HEK293 (cell line): ENCODE results near the gene ARL15.

ENCODE experiments used
- CTCF ChIA-PET: fragments of 350-600 bp; formaldehyde crosslinking; extraction: SDS; loops from one replicate; lab custom pipeline; 2021; ENCODE audit warnings: antibody characterized with exemption; lab: Yijun Ruan, JAX
- POLR2A ChIA-PET: fragments of 300-600 bp; formaldehyde crosslinking; extraction: SDS; loops from one replicate; lab custom pipeline; 2020; ENCODE audit warnings: antibody characterized with exemption, inconsistent platforms; lab: Yijun Ruan, JAX
- H3K27ac ChIP-seq: fragments of 200-500 bp; sonication (Bioruptor generic); 2 replicates; pipeline ENCODE4 v1.5.1; 2014; ENCODE audit warnings: low read depth, low read length, control low read depth, inconsistent platforms; ENCODE audit errors: extremely low read depth
- H3K36me3 ChIP-seq, 2 experiments: fragments of 200-500 bp in 1 of 2; sonication (Bioruptor generic) in 1 of 2; 1 replicate in 1 of 2; 2 replicates in 1 of 2; pipeline ENCODE4 v1.5.1; 2014 to 2017; ENCODE audit warnings: inconsistent platforms in 2 of 2, low read length in 2 of 2; ENCODE audit not compliant: control insufficient read depth in 2 of 2, insufficient read depth in 1 of 2
- H3K4me1 ChIP-seq: fragments of 200-500 bp; sonication (Bioruptor generic); 2 replicates; pipeline ENCODE4 v1.5.1; 2014; ENCODE audit warnings: mild to moderate bottlenecking, low read length, inconsistent platforms; ENCODE audit not compliant: control insufficient read depth, insufficient read depth
- H3K4me3 ChIP-seq: 2 replicates; pipeline ENCODE4 v1.5.1; 2011; ENCODE audit warnings: low read depth, mild to moderate bottlenecking, control low read depth, low read length, moderate library complexity
- H3K9me3 ChIP-seq: fragments of 200-500 bp; sonication (Bioruptor generic); 2 replicates; pipeline ENCODE4 v1.5.1; 2014; ENCODE audit warnings: low read depth, low read length, inconsistent platforms; ENCODE audit not compliant: control insufficient read depth, insufficient read depth
- GLIS2 ChIP-seq: fragments of 450-650 bp; formaldehyde crosslinking; IDR thresholded peaks from 2 replicates; pipeline ENCODE4 v1.5.1; 2016; ENCODE audit warnings: missing biosample characterization, missing genetic modification characterization
- KLF1 ChIP-seq: fragments of 450-650 bp; formaldehyde crosslinking; IDR thresholded peaks from 2 replicates; pipeline ENCODE4 v1.5.1; 2016; ENCODE audit warnings: missing biosample characterization, missing genetic modification characterization
- SALL2 ChIP-seq: fragments of 450-650 bp; formaldehyde crosslinking; IDR thresholded peaks from 2 replicates; pipeline ENCODE4 v1.5.0; 2017; ENCODE audit warnings: missing biosample characterization, mild to moderate bottlenecking, missing genetic modification characterization, borderline replicate concordance
- ZNF530 ChIP-seq: fragments of 450-650 bp; formaldehyde crosslinking; IDR thresholded peaks from 2 replicates; pipeline ENCODE4 v1.5.1; 2016; ENCODE audit warnings: low read depth, missing biosample characterization, missing genetic modification characterization
- ZNF560 ChIP-seq: fragments of 450-650 bp; formaldehyde crosslinking; IDR thresholded peaks from 2 replicates; pipeline ENCODE4 v1.5.1; 2017; ENCODE audit warnings: missing biosample characterization, missing genetic modification characterization, borderline replicate concordance
- ZNF701 ChIP-seq: fragments of 450-650 bp; formaldehyde crosslinking; IDR thresholded peaks from 2 replicates; pipeline ENCODE4 v1.5.1; 2016; ENCODE audit warnings: missing biosample characterization, missing genetic modification characterization
- TF ChIP-seq, protein P1 (sequence below): fragments of 450-650 bp; formaldehyde crosslinking; IDR thresholded peaks from 2 replicates; pipeline ENCODE4 v1.5.1; 2016; ENCODE audit warnings: missing biosample characterization, missing genetic modification characterization
- TF ChIP-seq, protein P2 (sequence below): fragments of 450-650 bp; formaldehyde crosslinking; IDR thresholded peaks from 2 replicates; pipeline ENCODE4 v1.5.1; 2016; ENCODE audit warnings: missing biosample characterization, missing genetic modification characterization
- TF ChIP-seq, protein P3 (sequence below): fragments of 450-650 bp; formaldehyde crosslinking; IDR thresholded peaks from 2 replicates; pipeline ENCODE4 v1.5.1; 2016; ENCODE audit warnings: missing biosample characterization, missing genetic modification characterization
- TF ChIP-seq, protein P4 (sequence below): fragments of 450-650 bp; formaldehyde crosslinking; IDR thresholded peaks from 2 replicates; pipeline ENCODE4 v1.5.0; 2017; ENCODE audit warnings: missing biosample characterization, missing genetic modification characterization, borderline replicate concordance
- TF ChIP-seq, protein P5 (sequence below): fragments of 450-650 bp; formaldehyde crosslinking; IDR thresholded peaks from 2 replicates; pipeline ENCODE4 v1.5.1; 2016; ENCODE audit warnings: missing biosample characterization, missing genetic modification characterization

ARL15 gene

DNA sequence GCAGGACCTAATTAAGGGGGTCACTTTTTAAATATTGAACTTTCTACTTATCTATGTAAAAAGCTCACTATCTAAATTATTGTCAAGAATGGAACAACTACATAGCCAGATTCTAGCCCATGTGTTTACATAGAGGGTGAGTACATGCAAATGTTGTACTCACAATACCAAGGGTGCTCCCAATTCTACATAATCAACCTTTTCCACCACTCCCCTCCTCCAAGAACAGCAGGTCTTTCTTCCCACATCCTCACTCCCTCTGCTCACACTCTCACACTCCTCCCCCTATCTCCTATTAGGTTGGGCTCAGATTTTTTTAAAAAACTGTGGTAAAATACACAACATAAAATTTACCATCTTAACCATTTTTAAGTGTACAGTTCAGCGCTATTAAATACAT is 325.4 kb downstream of the ARL15 start:
- H3K4me1 ChIP-seq: no peaks in the 10 kb centered on the region
- no peak overlapping the region for H3K4me3 ChIP-seq
- H3K9me3 ChIP-seq: no peaks in the 10 kb centered on the region
- ChIA-PET POLR2A (no interaction called here), CTCF (no interaction called here)
- H3K36me3 ChIP-seq: no peaks in the 10 kb centered on the region
- no peak overlapping the region for H3K27ac ChIP-seq
- TF ChIP-seq ZNF560 (no peak), ZNF701 (no peak), KLF1 (tag by site-specific recombination) (no peak), ZNF530 (no peak), SALL2 (tag by site-specific recombination) (no peak), GLIS2 (no peak)
- TF ChIP-seq, protein P1, sequence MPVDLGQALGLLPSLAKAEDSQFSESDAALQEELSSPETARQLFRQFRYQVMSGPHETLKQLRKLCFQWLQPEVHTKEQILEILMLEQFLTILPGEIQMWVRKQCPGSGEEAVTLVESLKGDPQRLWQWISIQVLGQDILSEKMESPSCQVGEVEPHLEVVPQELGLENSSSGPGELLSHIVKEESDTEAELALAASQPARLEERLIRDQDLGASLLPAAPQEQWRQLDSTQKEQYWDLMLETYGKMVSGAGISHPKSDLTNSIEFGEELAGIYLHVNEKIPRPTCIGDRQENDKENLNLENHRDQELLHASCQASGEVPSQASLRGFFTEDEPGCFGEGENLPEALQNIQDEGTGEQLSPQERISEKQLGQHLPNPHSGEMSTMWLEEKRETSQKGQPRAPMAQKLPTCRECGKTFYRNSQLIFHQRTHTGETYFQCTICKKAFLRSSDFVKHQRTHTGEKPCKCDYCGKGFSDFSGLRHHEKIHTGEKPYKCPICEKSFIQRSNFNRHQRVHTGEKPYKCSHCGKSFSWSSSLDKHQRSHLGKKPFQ (tag by site-specific recombination): no peak
- TF ChIP-seq, protein P2, sequence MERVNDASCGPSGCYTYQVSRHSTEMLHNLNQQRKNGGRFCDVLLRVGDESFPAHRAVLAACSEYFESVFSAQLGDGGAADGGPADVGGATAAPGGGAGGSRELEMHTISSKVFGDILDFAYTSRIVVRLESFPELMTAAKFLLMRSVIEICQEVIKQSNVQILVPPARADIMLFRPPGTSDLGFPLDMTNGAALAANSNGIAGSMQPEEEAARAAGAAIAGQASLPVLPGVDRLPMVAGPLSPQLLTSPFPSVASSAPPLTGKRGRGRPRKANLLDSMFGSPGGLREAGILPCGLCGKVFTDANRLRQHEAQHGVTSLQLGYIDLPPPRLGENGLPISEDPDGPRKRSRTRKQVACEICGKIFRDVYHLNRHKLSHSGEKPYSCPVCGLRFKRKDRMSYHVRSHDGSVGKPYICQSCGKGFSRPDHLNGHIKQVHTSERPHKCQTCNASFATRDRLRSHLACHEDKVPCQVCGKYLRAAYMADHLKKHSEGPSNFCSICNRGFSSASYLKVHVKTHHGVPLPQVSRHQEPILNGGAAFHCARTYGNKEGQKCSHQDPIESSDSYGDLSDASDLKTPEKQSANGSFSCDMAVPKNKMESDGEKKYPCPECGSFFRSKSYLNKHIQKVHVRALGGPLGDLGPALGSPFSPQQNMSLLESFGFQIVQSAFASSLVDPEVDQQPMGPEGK (tag by site-specific recombination): no peak
- TF ChIP-seq, protein P3, sequence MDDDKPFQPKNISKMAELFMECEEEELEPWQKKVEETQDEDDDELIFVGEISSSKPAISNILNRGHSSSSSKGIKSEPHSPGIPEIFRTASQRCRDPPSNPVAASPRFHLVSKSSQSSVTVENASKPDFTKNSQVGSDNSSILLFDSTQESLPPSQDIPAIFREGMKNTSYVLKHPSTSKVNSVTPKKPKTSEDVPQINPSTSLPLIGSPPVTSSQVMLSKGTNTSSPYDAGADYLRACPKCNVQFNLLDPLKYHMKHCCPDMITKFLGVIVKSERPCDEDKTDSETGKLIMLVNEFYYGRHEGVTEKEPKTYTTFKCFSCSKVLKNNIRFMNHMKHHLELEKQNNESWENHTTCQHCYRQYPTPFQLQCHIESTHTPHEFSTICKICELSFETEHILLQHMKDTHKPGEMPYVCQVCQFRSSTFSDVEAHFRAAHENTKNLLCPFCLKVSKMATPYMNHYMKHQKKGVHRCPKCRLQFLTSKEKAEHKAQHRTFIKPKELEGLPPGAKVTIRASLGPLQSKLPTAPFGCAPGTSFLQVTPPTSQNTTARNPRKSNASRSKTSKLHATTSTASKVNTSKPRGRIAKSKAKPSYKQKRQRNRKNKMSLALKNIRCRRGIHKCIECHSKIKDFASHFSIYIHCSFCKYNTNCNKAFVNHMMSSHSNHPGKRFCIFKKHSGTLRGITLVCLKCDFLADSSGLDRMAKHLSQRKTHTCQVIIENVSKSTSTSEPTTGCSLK (tag by site-specific recombination): no peak
- TF ChIP-seq, all 188 proteins: peak for 0

DNA sequence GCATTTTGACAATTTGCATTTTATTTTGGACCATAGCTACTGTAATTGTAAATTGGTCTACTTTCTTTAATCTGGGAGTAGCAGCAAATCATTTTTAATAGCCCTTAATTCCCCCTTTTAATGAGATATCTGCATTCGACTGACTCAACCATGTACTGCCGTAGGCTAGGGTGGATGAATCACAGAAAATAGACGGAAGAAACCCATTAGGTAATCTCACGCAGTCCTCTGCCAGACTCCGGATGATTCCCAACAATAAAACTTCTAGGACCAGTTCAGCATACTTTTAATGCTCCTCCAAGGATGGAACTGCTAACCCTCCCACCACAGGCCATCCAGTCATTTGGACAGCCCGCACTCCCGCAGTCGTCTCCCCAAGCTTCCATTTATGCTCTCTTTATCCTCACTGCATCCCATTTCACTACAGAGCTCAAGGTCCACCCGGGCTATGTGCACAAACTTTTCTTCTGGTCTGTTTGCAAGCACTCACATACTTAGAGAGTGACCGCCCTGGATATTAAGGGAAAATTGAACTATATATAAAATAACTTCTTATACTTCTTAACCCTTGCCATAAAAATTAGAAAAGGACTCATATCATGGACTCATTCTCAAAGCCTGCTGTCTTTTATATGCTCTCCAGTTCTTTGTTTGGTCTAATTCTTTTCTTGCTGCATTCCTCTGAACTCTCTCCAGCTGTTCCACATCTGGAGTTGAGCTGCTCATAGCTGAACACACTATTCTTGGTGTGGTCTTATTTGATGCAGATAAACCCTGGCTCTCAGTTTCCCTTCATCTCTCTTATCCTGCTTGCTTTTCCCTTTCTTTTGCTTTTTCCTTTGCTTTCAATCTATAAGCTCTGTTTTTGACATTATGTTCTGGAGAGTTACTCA is 326.6 kb downstream of the ARL15 start:
- CTCF ChIA-PET: interaction anchor here (1.1 kb wide), 1 partner anchor 12 kb away, joined by 5 read pairs; no protein-coding TSS in a partner anchor
- Histone ChIP-seq H3K4me3 (no peak overlapping the region), H3K9me3 (no peaks in the 10 kb centered on the region), H3K4me1 (no peaks in the 10 kb centered on the region), H3K36me3 (no peaks in the 10 kb centered on the region; a peak in 1 of 3 replicates), H3K27ac (no peak overlapping the region)
- POLR2A ChIA-PET: no interaction called here
- TF ChIP-seq, protein P4, sequence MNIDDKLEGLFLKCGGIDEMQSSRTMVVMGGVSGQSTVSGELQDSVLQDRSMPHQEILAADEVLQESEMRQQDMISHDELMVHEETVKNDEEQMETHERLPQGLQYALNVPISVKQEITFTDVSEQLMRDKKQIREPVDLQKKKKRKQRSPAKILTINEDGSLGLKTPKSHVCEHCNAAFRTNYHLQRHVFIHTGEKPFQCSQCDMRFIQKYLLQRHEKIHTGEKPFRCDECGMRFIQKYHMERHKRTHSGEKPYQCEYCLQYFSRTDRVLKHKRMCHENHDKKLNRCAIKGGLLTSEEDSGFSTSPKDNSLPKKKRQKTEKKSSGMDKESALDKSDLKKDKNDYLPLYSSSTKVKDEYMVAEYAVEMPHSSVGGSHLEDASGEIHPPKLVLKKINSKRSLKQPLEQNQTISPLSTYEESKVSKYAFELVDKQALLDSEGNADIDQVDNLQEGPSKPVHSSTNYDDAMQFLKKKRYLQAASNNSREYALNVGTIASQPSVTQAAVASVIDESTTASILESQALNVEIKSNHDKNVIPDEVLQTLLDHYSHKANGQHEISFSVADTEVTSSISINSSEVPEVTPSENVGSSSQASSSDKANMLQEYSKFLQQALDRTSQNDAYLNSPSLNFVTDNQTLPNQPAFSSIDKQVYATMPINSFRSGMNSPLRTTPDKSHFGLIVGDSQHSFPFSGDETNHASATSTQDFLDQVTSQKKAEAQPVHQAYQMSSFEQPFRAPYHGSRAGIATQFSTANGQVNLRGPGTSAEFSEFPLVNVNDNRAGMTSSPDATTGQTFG (tag by site-specific recombination): no peak
- TF ChIP-seq, protein P5, sequence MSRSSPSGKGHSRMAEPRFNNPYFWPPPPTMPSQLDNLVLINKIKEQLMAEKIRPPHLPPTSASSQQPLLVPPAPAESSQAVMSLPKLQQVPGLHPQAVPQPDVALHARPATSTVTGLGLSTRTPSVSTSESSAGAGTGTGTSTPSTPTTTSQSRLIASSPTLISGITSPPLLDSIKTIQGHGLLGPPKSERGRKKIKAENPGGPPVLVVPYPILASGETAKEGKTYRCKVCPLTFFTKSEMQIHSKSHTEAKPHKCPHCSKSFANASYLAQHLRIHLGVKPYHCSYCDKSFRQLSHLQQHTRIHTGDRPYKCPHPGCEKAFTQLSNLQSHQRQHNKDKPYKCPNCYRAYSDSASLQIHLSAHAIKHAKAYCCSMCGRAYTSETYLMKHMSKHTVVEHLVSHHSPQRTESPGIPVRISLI (tag by site-specific recombination): no peak
